ENCODE data around the gene ZBTB5. TPM values are rescaled to one million over a fixed set of nuclear protein-coding genes. Genes with fewer than 3 reads are reported as not detected.

ZBTB5 gene
- total and polyA plus RNA-seq, 2 of the 8 experiments (the other 6 are each of a cell fraction or from before 2014, with no cell fraction given) = 13.3 to 14.5 TPM

- no peak for FAIRE-seq
Measured at GRCh38 chr9:37392272-37392671, 73.0 kb downstream of the ZBTB5 start.

More at GRCh38 chr9:37392272-37392671, 73.0 kb downstream of the ZBTB5 start:
- Histone ChIP-seq H3K14ac (ENCODE audit: insufficient read length) (no peak overlapping the region), H2BK120ac (replicated peaks; ENCODE audit: low read depth, low read length) (no peak overlapping the region), H3K9ac (replicated peaks in 1 of 4; ENCODE audit: extremely low read depth in 1 of 4, low read depth in 3 of 4, low read length in 3 of 4) (no peak overlapping the region), H2AK5ac (ENCODE audit: low read depth, low read length) (no peak overlapping the region), H3K56ac (replicated peaks; ENCODE audit: insufficient read length, low read depth, low read length) (no peak overlapping the region), H3K23ac (ENCODE audit: insufficient read length) (no peak overlapping the region), H3K4me1 (replicated peaks in 1 of 4; ENCODE audit: control insufficient read depth in 3 of 4, insufficient read depth in 4 of 4, low read length in 3 of 4) (no peaks in the 10 kb centered on the region; a peak in 1 of 7 replicates), H3K27me3 (replicated peaks in 1 of 4; ENCODE audit: control insufficient read depth in 3 of 4, extremely low read depth in 1 of 4, insufficient read depth in 3 of 4, low read length in 3 of 4) (no peaks in the 10 kb centered on the region), H3K4me2 (ENCODE audit: insufficient read depth in 1 of 2, low read depth in 2 of 2, low read length in 2 of 2) (no peak overlapping the region), H2BK20ac (ENCODE audit: low read length) (no peak overlapping the region), H2BK5ac (ENCODE audit: low read depth, low read length) (no peak overlapping the region), H2BK15ac (ENCODE audit: low read length) (no peak overlapping the region), H3K27ac (ENCODE audit: low read depth, low read length) (no peak overlapping the region), H3K4me3 (ENCODE audit: extremely low read depth in 1 of 4, insufficient read depth in 2 of 4, low read depth in 3 of 4, low read length in 4 of 4) (no peak overlapping the region), H3K36me3 (ENCODE audit: control insufficient read depth in 2 of 4, insufficient read depth in 4 of 4, low read length in 3 of 4) (no peaks in the 10 kb centered on the region), H3K18ac (ENCODE audit: extremely low read depth, low read length) (no peak overlapping the region), H2BK12ac (ENCODE audit: low read depth, low read length) (no peak overlapping the region), H3K9me3 (ENCODE audit: insufficient read depth in 2 of 2, low read depth in 1 of 2, low read length in 1 of 2) (no peaks in the 10 kb centered on the region), H3K23me2 (ENCODE audit: low read depth, low read length) (no peaks in the 10 kb centered on the region), H3K79me1 (ENCODE audit: low read depth, low read length) (no peaks in the 10 kb centered on the region), H4K5ac (ENCODE audit: insufficient read length, low read depth, low read length) (no peak overlapping the region), H3K4ac (replicated peaks; ENCODE audit: insufficient read length, low read depth, low read length) (no peak overlapping the region), H4K20me1 (replicated peaks in 1 of 2; ENCODE audit: control insufficient read depth in 1 of 2, insufficient read depth in 2 of 2, low read length in 2 of 2) (no peaks in the 10 kb centered on the region), H2AFZ (ENCODE audit: low read length) (no peak overlapping the region), H4K91ac (replicated peaks; ENCODE audit: insufficient read length, low read length) (no peak overlapping the region), H4K8ac (ENCODE audit: extremely low read depth, insufficient read depth, low read length) (no peak overlapping the region), H3K79me2 (ENCODE audit: control insufficient read depth in 1 of 2, insufficient read depth in 2 of 2, low read length in 2 of 2) (no peaks in the 10 kb centered on the region)
- ChIA-PET CTCF (ENCODE audit: partially characterized antibody) (interaction anchor here (0.6 to 5.3 kb wide), 11 partner anchors 12 to 397 kb away, joined by 3 to 28 read pairs (median 6); no protein-coding TSS in a partner anchor), POLR2A (ENCODE audit: partially characterized antibody) (interaction anchor here (0.6 kb wide), 1 partner anchor 19 kb away, joined by 6 read pairs; no protein-coding TSS in a partner anchor)
- no peak for DNase-seq (ENCODE audit: low read depth in 1 of 2, low spot score in 2 of 2)
- peak; percentile 80 for TF ChIP-seq E2F6 (IDR thresholded peaks at IDR 0.05)
- no peak for TF ChIP-seq GABPA (IDR thresholded peaks at IDR 0.05; ENCODE audit: borderline replicate concordance, insufficient read depth, low read length)
- peak; percentile 57; the same call in 1 of the 2 replicates for TF ChIP-seq USF2 (IDR thresholded peaks at IDR 0.05; ENCODE audit: low read length)
- TF ChIP-seq PHF8 (conservative IDR thresholded peaks at IDR 0.05; ENCODE audit: low read depth, low read length) = no peak
- TF ChIP-seq GTF2F1 (IDR thresholded peaks at IDR 0.05; ENCODE audit: borderline replicate concordance, low read depth, low read length) = no peak
- TF ChIP-seq SP1 (IDR thresholded peaks at IDR 0.05; ENCODE audit: low read depth, low read length) = no peak
- no peak for TF ChIP-seq EP300 (IDR thresholded peaks at IDR 0.05; ENCODE audit: borderline replicate concordance in 1 of 2, low read depth in 2 of 2, low read length in 2 of 2)
- no peak for TF ChIP-seq YY1 (IDR thresholded peaks at IDR 0.05; ENCODE audit: low read depth, low read length)
- 82% methylated on average over 8 of the region's 8 CpGs; no CpG with 5 or more reads in 1 of the 2 experiments for WGBS, 2 experiments (ENCODE audit: extremely low coverage in 1 of 2, insufficient coverage in 1 of 2, insufficient read length in 1 of 2, insufficient replicate concordance in 2 of 2, low coverage in 1 of 2, low lambda C conversion rate in 2 of 2, missing lambda C conversion rate in 1 of 2)

Measured in H1 (cell line).